Kidney glomerular epithelial cell (primary cell): ENCODE data around the gene CCDC192.
"Not testable (repeated sequence)": the region's sequence is repeated elsewhere in the genome, so short reads cannot be mapped to it uniquely, and the experiment has no call there.

Source experiments
- DNase-seq: peaks from one replicate; lab custom pipeline; 2025; lab: John Stamatoyannopoulos, UW

The CCDC192 gene

GRCh38 chr5:127702926-127703561 is at the start of gene CCDC192:
Gene CCDC192, plus strand, starts transcription at chr5:127703391. Its CDS starts 55 bp downstream, at chr5:127703446.
- DNase-seq = no peak

- no peak for DNase-seq
Measured at GRCh38 chr5:127656825-127657224, 46.4 kb upstream of the CCDC192 start.

- no peak for DNase-seq
Measured at GRCh38 chr5:127660047-127660733, 43.0 kb upstream of the CCDC192 start.

- DNase-seq = no peak
Measured at GRCh38 chr5:127664093-127664492, 39.1 kb upstream of the CCDC192 start.

- DNase-seq = no peak
Measured at GRCh38 chr5:127665641-127666040, 37.5 kb upstream of the CCDC192 start.

GRCh38 chr5:127666043-127666716 is 37.0 kb upstream of the CCDC192 start:
- no peak for DNase-seq

- DNase-seq = no peak
Measured at GRCh38 chr5:127667926-127668325, 35.3 kb upstream of the CCDC192 start.

GRCh38 chr5:127671218-127671617 is 32.0 kb upstream of the CCDC192 start:
- no peak for DNase-seq

GRCh38 chr5:127673117-127673800 is 29.9 kb upstream of the CCDC192 start:
- DNase-seq = no peak

- DNase-seq = not testable (repeated sequence)
Measured at GRCh38 chr5:127676951-127677350, 26.2 kb upstream of the CCDC192 start.

- not testable (repeated sequence) for DNase-seq
Measured at GRCh38 chr5:127679691-127680330, 23.4 kb upstream of the CCDC192 start.

- DNase-seq = no peak
Measured at GRCh38 chr5:127680595-127680994, 22.6 kb upstream of the CCDC192 start.

GRCh38 chr5:127683008-127683407 is 20.2 kb upstream of the CCDC192 start:
- no peak for DNase-seq

- DNase-seq = no peak
Measured at GRCh38 chr5:127684726-127685467, 18.3 kb upstream of the CCDC192 start.

GRCh38 chr5:127685662-127686061 is 17.5 kb upstream of the CCDC192 start:
- no peak for DNase-seq

- no peak for DNase-seq
Measured at GRCh38 chr5:127686424-127686823, 16.8 kb upstream of the CCDC192 start.

GRCh38 chr5:127694518-127695171 is 8.5 kb upstream of the CCDC192 start:
- DNase-seq = no peak

GRCh38 chr5:127695346-127695745 is 7.8 kb upstream of the CCDC192 start:
- DNase-seq = no peak

GRCh38 chr5:127696683-127697082 is 6.5 kb upstream of the CCDC192 start:
- no peak for DNase-seq

GRCh38 chr5:127697894-127698600 is 5.1 kb upstream of the CCDC192 start:
- peak; percentile 92 for DNase-seq
